HepG2 (cell line): ENCODE results near the gene DDR1. TPM values are rescaled to one million over a fixed set of nuclear protein-coding genes. Genes with fewer than 3 reads are reported as not detected.
A peak's percentile ranks its signal among the peaks of the same experiment; 100 is the strongest.

Source experiments
- HMG20B ChIP-seq: conservative IDR thresholded peaks from 2 replicates; pipeline ENCODE4 v1.6.1; 2016; ENCODE audit warnings: missing genetic modification reagents, missing compliant biosample characterization
- IRX3 ChIP-seq: sonication (generic); formaldehyde crosslinking; IDR thresholded peaks from 2 replicates; pipeline ENCODE4 v1.8.1; 2023; ENCODE audit warnings: mild to moderate bottlenecking, low read depth, missing genetic modification reagents, borderline replicate concordance
- NR3C1 ChIP-seq: sonication (generic); formaldehyde crosslinking; IDR thresholded peaks from 2 replicates; pipeline ENCODE4 v1.4.0; 2020; ENCODE audit warnings: missing genetic modification reagents
- PHB2 ChIP-seq: fragments of 450-650 bp; IDR thresholded peaks from 2 replicates; pipeline ENCODE4 v1.6.1; 2018; ENCODE audit not compliant: partially characterized antibody
- PITX1 ChIP-seq: sonication (generic); formaldehyde crosslinking; IDR thresholded peaks from 2 replicates; pipeline ENCODE4 v1.5.1; 2020; ENCODE audit warnings: mild to moderate bottlenecking, missing genetic modification reagents
- SMC3 ChIP-seq: IDR thresholded peaks from 2 replicates; pipeline ENCODE4 v1.6.1; 2011; ENCODE audit warnings: low read length, improper control_type of control experiment
- XRCC5 ChIP-seq: fragments of 200-400 bp; formaldehyde crosslinking; optimal IDR thresholded peaks from 2 replicates; pipeline ENCODE3; 2017; ENCODE audit warnings: mild to moderate bottlenecking, low read length
- ZBTB40 ChIP-seq, 2 experiments: fragments of 450-650 bp in 1 of 2; sonication (generic) in 1 of 2; formaldehyde crosslinking in 1 of 2; IDR thresholded peaks; 2 replicates each; pipeline versions ENCODE4 v1.6.1 to v1.8.0; 2016 to 2022; ENCODE audit warnings: antibody characterized with exemption in 1 of 2, mild to moderate bottlenecking in 1 of 2, missing genetic modification reagents in 1 of 2
- ZNF263 ChIP-seq: sonication (generic); formaldehyde crosslinking; IDR thresholded peaks from 2 replicates; pipeline ENCODE4 v1.4.0; 2020; ENCODE audit warnings: missing genetic modification reagents
- polyA plus RNA-seq, 8 experiments: library from polyadenylated mRNA; depleted of rRNA in 3 of 8; stranded (reverse) in 7 of 8; unstranded in 1 of 8; fragments of >200 nt; fragmentation: Illumina TruSeq in 4 of 8; extraction: Trizol in 4 of 8; gene quantifications; 2 replicates each; pipeline versions ENCODE4 v1.2.1 to v1.2.3, GENCODE V29; 2011 to 2016; ENCODE audit warnings: low read depth in 4 of 8, missing spikeins in 1 of 8, mixed read lengths in 1 of 8; ENCODE audit not compliant: insufficient read depth in 1 of 8
- total RNA-seq, 5 experiments: library from RNA; depleted of rRNA; stranded (reverse); fragments of >200 nt; fragmentation: Illumina TruSeq; extraction: Trizol; gene quantifications; 2 replicates each; pipeline ENCODE4 v1.2.3, GENCODE V29; 2016; ENCODE audit warnings: low read depth in 1 of 5

DDR1 gene
- total and polyA plus RNA-seq, 2 of the 13 experiments (the other 11 are each of a cell fraction or from before 2014, with no cell fraction given), result 16.7 to 20.2 TPM

GRCh38 chr6:30942338-30943060 is 58.2 kb downstream of the DDR1 start (continued):
- TF ChIP-seq ZBTB40 (IDR thresholded peaks at IDR 0.05) (no peak), ZBTB40 (CRISPR knock-in tag; IDR thresholded peaks at IDR 0.05) (no peak), NR3C1 (no peak), PHB2 (no peak), PITX1 (CRISPR knock-in tag) (peak; percentile 45; the same call in 1 of the 2 replicates), IRX3 (CRISPR knock-in tag) (no peak), HMG20B (CRISPR knock-in tag) (peak; percentile 91), ZNF263 (peak; percentile 44; the same call in 1 of the 2 replicates), XRCC5 (peak; percentile 72), SMC3 (peak; percentile 66)
